ENCODE measurements around the gene GALNT2. TPM values are rescaled to one million over a fixed set of nuclear protein-coding genes. Genes with fewer than 3 reads are reported as not detected.

Gene GALNT2
- polyA plus RNA-seq, 2 of the 4 experiments (the other 2 are of a cell fraction), result 66.9 to 114 TPM

DNA sequence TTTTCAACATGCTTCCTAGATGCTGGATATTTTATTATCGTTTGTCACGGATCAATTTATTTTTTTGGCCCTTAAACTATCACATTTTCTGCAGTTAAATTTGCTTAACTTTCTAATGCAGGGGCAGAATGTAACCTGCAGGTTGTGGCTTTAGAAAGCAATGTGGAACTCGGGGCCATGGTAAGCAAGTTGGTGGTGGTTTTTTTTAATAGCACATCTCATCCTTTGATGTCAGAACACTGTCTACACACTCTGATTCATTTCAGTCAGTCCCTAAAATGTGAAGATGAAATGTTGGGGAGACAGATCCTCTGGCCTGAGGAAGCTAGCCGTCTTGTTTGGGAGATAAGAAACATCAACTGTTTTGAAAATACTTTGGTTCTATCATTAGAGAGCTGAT, 89.5 kb downstream of the GALNT2 start:
- TF ChIP-seq EHMT2 (IDR thresholded peaks at IDR 0.05; ENCODE audit: low read depth), result no peak
- TF ChIP-seq, protein P1, sequence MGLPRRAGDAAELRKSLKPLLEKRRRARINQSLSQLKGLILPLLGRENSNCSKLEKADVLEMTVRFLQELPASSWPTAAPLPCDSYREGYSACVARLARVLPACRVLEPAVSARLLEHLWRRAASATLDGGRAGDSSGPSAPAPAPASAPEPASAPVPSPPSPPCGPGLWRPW (IDR thresholded peaks at IDR 0.05), result no peak
- no peak for TF ChIP-seq FOSB (CRISPR knock-in tag; IDR thresholded peaks at IDR 0.05)
- no peak for TF ChIP-seq FOSL2 (IDR thresholded peaks at IDR 0.05)
- no peak for TF ChIP-seq FOSL2 (CRISPR knock-in tag; IDR thresholded peaks at IDR 0.05)
- TF ChIP-seq RCOR1 (IDR thresholded peaks at IDR 0.05; ENCODE audit: low read depth, low read length), result no peak
- TF ChIP-seq NFE2L2 (conservative IDR thresholded peaks at IDR 0.05; ENCODE audit: low read length), result no peak
- no peak for TF ChIP-seq MAFK (IDR thresholded peaks at IDR 0.05; ENCODE audit: partially characterized antibody)
- TF ChIP-seq CEBPB (IDR thresholded peaks at IDR 0.05), result no peak
- TF ChIP-seq, protein P2, sequence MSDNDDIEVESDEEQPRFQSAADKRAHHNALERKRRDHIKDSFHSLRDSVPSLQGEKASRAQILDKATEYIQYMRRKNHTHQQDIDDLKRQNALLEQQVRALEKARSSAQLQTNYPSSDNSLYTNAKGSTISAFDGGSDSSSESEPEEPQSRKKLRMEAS (IDR thresholded peaks at IDR 0.05), result no peak
- POLR2A ChIA-PET, result no interaction called here
- H3K4me3 ChIP-seq, result no peak overlapping the region
- WGBS (ENCODE audit: missing lambda C conversion rate), result 88% methylated on average over 4 of the region's 4 CpGs
- H3K4me1 ChIP-seq, result peaks cover 30% of the 10 kb centered on the region
- no peak for DNase-seq (ENCODE audit: low read depth in 1 of 2, low spot score in 1 of 2)
- FAIRE-seq, result no peak
- no peaks in the 10 kb centered on the region for H3K9me3 ChIP-seq
- no peak for ATAC-seq
- no peak overlapping the region for H3K27ac ChIP-seq
- no peak overlapping the region for H3K4me2 ChIP-seq
- CTCF ChIA-PET, result no interaction called here

DNA sequence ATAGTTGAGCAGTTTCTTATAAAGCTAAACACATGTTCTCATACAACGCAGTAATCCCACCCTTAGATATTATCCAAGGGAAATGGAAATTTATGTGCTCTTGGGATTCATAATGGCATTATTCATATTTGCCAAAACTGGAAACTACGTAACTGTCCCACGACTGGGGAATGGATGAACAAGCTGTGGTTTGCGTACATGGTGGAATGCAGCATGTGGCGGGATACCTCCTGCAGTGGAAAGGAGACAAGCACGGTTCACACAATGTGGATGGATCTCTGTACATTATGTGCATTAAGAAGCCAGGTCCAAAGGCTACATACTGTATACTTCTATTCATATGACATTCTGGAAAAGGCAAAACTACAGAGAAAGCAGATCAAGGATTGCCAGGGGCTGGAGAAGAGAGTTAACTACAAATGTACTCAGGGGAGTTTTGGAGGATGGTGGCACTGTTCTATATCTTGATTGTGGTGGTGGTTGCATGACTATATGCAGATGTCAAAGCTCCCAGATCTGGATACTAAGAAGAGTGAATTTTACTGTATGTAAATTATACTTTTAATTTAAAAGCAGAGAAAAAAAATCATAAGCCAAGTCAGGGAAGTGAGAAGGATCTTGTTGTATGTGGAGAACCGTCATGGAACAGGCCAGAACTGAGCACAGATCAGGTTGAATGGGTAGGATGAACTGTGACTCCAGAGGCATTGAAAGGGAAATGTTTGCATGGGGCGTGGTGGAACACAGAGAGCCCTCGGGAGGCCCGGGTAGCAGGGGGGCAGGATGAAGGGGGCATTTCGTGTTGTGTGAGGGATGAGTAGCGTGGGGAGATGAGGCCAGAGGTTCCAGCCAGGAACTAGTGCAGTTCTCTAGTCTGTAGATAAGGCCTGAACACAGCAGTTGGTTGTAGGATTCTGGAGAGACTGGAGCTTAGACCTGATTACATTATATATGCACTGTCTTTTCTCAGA, 90.7 kb downstream of the GALNT2 start:
- peaks cover 30% of the 10 kb centered on the region for H3K4me1 ChIP-seq
- CTCF ChIA-PET, result interaction anchor here (1.7 kb wide), 1 partner anchor 9 kb away, joined by 6 read pairs; no protein-coding TSS in a partner anchor
- WGBS (ENCODE audit: missing lambda C conversion rate), result 76% methylated on average over 12 of the region's 12 CpGs
- H3K4me2 ChIP-seq, result peak overlapping the region; percentile 48; the same call in 2 of the 3 replicates
- peak overlapping the region in 1 of 2 experiments; percentile 29; a peak in 2 of 6 replicates for H3K27ac ChIP-seq
- no peak overlapping the region for H3K4me3 ChIP-seq
- FAIRE-seq, result no peak
- no peak for DNase-seq (ENCODE audit: low read depth in 1 of 2, low spot score in 1 of 2)
- ATAC-seq, result peak in 1 of 2 experiments; percentile 56; a peak in 4 of 6 replicates
- TF ChIP-seq, protein P3, sequence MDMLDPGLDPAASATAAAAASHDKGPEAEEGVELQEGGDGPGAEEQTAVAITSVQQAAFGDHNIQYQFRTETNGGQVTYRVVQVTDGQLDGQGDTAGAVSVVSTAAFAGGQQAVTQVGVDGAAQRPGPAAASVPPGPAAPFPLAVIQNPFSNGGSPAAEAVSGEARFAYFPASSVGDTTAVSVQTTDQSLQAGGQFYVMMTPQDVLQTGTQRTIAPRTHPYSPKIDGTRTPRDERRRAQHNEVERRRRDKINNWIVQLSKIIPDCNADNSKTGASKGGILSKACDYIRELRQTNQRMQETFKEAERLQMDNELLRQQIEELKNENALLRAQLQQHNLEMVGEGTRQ (IDR thresholded peaks at IDR 0.05), result no peak
- TF ChIP-seq KDM1A (IDR thresholded peaks at IDR 0.05; ENCODE audit: low read depth), result no peak
- no peak for TF ChIP-seq GATA3 (IDR thresholded peaks at IDR 0.05; ENCODE audit: borderline replicate concordance)
- TF ChIP-seq RNF2 (IDR thresholded peaks at IDR 0.05; ENCODE audit: borderline replicate concordance, low read depth), result no peak
- TF ChIP-seq EHMT2 (IDR thresholded peaks at IDR 0.05; ENCODE audit: low read depth), result no peak
- TF ChIP-seq MYC (IDR thresholded peaks at IDR 0.05; ENCODE audit: borderline replicate concordance, low read length), result no peak
- no peak for TF ChIP-seq ESRRA (IDR thresholded peaks at IDR 0.05; ENCODE audit: borderline replicate concordance, low read length)
- TF ChIP-seq, protein P2 (IDR thresholded peaks at IDR 0.05), result no peak
- TF ChIP-seq FOXS1 (CRISPR knock-in tag; IDR thresholded peaks at IDR 0.05), result no peak
- TF ChIP-seq, protein P4, sequence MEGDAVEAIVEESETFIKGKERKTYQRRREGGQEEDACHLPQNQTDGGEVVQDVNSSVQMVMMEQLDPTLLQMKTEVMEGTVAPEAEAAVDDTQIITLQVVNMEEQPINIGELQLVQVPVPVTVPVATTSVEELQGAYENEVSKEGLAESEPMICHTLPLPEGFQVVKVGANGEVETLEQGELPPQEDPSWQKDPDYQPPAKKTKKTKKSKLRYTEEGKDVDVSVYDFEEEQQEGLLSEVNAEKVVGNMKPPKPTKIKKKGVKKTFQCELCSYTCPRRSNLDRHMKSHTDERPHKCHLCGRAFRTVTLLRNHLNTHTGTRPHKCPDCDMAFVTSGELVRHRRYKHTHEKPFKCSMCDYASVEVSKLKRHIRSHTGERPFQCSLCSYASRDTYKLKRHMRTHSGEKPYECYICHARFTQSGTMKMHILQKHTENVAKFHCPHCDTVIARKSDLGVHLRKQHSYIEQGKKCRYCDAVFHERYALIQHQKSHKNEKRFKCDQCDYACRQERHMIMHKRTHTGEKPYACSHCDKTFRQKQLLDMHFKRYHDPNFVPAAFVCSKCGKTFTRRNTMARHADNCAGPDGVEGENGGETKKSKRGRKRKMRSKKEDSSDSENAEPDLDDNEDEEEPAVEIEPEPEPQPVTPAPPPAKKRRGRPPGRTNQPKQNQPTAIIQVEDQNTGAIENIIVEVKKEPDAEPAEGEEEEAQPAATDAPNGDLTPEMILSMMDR (IDR thresholded peaks at IDR 0.05), result no peak
- TF ChIP-seq KDM5A (IDR thresholded peaks at IDR 0.05), result no peak
- TF ChIP-seq, protein P5, sequence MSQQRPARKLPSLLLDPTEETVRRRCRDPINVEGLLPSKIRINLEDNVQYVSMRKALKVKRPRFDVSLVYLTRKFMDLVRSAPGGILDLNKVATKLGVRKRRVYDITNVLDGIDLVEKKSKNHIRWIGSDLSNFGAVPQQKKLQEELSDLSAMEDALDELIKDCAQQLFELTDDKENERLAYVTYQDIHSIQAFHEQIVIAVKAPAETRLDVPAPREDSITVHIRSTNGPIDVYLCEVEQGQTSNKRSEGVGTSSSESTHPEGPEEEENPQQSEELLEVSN (IDR thresholded peaks at IDR 0.05; ENCODE audit: borderline replicate concordance, low read depth), result no peak
- TF ChIP-seq, protein P6, sequence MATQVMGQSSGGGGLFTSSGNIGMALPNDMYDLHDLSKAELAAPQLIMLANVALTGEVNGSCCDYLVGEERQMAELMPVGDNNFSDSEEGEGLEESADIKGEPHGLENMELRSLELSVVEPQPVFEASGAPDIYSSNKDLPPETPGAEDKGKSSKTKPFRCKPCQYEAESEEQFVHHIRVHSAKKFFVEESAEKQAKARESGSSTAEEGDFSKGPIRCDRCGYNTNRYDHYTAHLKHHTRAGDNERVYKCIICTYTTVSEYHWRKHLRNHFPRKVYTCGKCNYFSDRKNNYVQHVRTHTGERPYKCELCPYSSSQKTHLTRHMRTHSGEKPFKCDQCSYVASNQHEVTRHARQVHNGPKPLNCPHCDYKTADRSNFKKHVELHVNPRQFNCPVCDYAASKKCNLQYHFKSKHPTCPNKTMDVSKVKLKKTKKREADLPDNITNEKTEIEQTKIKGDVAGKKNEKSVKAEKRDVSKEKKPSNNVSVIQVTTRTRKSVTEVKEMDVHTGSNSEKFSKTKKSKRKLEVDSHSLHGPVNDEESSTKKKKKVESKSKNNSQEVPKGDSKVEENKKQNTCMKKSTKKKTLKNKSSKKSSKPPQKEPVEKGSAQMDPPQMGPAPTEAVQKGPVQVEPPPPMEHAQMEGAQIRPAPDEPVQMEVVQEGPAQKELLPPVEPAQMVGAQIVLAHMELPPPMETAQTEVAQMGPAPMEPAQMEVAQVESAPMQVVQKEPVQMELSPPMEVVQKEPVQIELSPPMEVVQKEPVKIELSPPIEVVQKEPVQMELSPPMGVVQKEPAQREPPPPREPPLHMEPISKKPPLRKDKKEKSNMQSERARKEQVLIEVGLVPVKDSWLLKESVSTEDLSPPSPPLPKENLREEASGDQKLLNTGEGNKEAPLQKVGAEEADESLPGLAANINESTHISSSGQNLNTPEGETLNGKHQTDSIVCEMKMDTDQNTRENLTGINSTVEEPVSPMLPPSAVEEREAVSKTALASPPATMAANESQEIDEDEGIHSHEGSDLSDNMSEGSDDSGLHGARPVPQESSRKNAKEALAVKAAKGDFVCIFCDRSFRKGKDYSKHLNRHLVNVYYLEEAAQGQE (IDR thresholded peaks at IDR 0.05), result no peak
- POLR2A ChIA-PET, result no interaction called here
- H3K9me3 ChIP-seq, result no peaks in the 10 kb centered on the region

All from A549 (cell line).